ENCODE results near the gene GTF2IRD1.
A peak's percentile ranks its signal among the peaks of the same experiment; 100 is the strongest.
"Not testable (repeated sequence)": the region's sequence is repeated elsewhere in the genome, so short reads cannot be mapped to it uniquely, and the experiment has no call there.

Gene GTF2IRD1

DNA sequence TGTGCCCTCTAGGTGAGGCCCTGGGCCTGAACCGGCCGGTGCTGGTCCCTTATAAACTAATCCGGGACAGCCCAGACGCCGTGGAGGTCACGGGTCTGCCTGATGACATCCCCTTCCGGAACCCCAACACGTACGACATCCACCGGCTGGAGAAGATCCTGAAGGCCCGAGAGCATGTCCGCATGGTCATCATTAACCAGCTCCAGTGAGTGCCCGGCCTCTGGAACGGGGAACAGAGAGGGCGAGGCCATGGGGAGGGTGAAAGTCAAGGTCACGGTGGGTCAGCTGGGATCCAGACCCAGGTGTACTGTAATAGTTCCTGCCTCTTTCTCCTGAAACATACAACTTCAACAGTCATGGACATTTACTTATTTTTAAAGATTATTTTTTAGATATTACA, 137.1 kb downstream of the GTF2IRD1 start:
- DNase-seq (ENCODE audit: low spot score): no peak

DNA sequence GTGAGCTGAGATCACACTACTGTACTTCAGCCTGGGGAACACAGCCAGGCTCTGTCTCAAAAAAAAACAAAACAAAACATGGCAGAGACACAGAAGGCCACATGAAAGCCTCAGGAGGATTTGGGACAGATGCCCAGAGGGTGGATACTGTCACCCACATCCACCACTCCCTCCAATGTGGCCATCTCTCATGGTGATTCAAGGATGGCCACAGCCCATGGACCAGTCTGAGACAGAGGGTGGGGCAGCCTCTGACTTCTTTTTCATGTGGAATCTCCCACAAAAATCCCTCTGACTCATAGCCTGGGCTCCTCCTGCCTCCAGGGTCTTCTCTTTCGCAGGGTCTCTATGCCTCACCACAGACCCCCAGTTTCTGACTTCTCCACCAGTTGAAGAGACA, 144.9 kb downstream of the GTF2IRD1 start:
- DNase-seq (ENCODE audit: low spot score): no peak

DNA sequence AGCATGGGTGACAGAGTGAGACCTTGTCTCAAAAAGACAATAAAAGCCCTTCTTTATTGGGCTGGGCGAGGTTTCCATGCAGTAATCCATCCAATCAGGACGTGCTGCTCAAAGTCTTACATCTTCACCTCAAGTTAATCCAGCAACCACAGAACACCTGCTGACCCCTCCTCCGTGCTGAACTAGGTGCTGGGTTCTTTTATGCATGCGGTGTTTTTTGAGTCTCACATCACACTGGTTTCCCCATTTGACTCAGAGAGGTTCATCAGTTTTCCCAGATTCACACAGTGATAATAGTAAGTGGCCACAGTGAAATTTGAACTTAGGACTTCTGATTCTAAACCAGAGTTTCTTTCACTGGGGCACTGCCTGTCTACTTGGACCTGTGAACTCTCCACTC, 145.5 kb downstream of the GTF2IRD1 start:
- DNase-seq (ENCODE audit: low spot score): no peak

DNA sequence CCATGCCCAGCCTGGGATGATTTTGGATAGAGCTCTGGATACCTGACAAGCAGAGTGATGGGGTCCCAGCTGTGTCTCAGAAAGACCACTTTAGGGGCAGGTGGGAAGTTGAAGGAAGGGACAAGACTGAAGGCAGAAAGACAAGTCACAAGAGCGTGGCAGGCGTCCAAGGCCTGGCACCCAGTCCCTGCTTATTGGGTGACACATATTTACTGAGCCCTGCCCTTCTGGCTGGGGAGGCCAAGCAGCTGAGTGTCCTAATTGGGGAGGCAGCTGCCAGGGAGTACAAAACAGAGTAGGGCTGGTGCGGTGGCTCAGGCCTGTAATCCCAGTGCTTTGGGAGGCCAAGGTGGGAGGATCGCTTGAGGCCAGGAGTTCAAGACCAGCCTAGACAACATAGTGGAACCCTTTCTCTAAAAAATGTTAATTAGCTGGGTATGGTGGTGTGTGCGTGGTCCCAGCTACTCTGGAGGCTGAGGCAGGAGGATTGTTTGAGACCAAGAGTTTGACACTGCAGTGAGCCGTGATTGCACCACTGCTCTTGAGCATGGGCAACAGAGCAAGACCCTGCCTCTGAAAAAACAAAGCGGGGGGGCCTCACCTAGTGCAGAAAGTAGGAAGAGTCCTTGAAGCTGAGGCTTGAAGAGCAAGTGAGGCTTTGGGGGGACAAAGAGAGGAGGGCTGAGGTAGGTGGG, 150.8 kb downstream of the GTF2IRD1 start:
- DNase-seq (ENCODE audit: low spot score): no peak

DNA sequence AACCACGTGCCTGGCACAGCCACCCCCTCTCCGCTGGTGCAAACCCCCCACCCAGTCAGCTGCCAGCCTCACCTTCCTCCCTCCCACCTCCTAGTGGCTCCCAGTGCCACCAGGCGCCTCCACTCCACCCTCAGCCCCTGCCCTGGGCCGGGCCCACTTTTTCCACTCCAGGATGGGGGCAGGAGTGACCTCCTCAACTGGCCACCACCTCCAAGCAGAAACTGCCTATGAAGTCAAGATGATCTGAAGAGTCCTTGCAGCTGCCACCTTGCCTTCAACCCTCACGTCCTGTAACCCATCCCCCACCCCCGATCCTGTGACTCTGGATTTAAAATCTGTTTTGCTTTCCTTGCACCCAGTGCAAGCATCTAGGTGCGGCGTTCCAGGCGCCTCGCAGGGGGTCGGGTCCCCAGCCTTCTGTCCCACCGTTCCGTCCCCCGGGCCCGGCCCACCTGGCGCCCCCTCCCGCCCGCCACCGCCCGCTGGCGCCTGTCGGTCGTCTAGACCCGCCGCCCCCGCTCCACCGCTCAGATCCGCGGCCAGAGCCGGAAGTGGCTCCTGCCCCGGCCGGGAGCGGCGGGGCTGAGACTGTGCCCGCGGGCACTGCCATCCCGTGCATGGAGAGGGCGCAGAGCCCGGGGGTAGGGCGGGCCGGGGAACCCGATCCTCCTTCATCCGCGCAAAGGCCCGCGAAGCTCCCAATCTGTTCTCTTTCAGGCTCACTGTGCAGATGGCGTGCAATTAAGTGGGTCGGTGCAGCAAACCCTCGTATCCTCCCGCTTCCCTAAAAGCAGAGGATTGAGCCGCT, 152.6 kb downstream of the GTF2IRD1 start:
- peak; percentile 20 for DNase-seq (ENCODE audit: low spot score)

DNA sequence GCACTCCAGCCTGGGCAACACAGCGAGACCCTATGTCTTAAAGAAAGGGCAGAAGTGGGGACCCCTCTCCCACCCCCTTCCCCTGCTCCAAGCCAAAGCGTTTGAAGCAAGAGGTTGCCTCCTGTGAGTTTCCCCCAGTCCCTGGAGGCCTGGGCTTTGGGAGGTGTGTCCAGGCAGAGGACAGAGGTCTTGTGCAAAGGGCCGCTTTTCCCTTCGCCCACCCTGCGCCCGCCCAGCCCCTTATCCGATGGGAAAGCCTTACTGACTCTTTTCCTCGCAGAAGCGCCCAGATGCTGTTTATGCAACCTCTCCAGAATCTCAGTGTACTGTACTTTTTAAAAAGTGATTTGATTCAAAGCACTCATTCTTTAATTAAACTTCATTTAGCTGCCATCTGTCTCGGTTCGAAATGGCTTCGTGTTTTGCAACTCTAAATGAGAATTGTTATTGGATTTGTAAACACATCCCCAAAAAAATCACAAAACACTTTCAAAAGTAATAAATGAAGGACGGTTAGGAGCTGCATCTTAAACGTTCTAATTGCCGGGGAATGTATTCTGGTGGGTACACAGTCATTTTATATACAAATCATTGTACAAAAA, 153.3 kb downstream of the GTF2IRD1 start:
- no peak for DNase-seq (ENCODE audit: low spot score)

DNA sequence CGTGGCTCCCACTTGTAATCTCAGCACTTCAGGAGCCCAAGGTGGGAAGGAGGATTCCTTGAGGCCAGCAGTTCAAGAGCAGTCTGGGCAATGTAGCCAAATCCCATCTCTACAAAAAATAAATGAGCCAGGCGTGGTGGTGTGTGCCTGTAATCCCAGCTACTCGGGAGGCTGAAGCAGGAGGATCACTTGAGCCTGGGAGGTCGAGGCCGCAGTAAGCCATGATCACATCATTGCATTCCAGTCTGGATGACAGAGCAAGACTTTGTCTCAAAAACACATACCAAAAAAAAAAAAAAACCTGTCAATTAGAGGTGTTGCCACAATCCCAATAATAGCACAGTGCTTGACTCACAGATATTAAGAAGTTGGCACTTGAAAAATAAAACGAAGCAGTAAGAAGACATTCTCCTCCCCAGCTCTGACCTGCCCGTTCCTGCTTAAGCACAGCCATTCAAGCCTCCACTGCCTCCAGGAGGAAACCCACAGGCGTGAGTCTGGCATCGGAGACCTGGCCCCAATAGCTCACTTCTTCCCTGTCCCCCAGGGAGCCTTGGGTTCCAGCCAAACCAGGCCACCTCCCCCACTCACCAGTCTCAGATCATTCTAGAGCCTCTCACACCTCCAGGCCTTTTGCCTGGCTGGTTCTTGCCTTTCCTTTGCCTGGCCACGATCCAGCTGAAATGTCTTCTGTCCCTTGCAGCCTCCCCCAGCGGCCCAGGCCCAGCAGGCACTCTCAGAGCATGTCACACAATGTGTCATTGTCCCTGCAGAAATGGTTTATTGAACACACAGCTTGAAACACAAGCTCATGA, 158.5 kb downstream of the GTF2IRD1 start:
- DNase-seq (ENCODE audit: low spot score): peak; percentile 63

DNA sequence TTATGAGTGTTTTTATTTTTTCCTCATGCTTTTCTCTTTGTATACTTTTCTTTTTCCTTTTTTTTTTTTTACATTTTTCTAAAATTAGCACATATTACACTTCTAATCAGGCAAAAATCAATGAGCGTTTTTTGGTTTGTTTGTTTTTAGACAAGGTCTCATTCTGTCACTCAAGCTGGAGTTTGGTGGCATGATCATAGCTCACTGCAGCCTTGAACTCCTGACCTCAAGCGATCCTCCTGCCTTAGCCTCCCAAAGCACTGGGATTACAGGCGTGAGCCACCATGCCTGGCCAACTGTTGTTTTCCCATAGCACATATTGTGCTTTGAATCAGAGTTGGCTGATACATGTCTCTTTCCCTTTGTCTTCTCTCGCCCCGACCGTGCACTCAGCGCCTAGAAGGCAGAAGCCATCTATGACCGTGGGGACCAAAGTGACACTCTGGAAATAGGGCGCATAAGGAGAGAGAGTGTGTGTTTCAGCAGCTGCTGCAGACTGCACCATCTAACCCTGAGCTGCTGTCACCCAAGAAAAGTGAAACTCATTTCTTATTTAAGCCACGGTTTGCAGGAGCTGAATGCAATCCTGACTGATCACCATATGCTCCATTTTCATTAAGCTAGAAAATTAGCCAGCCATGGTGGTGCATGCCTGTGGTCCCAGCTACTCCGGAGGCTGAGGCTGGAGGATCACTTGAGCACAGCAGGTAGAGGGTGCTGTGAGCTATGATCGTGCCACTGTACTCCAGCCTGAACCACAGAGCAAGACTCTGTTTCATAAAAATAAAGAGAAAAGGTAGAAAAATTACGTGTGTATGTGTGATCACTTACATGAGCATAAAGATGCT, 162.5 kb downstream of the GTF2IRD1 start:
- DNase-seq (ENCODE audit: low spot score): no peak

DNA sequence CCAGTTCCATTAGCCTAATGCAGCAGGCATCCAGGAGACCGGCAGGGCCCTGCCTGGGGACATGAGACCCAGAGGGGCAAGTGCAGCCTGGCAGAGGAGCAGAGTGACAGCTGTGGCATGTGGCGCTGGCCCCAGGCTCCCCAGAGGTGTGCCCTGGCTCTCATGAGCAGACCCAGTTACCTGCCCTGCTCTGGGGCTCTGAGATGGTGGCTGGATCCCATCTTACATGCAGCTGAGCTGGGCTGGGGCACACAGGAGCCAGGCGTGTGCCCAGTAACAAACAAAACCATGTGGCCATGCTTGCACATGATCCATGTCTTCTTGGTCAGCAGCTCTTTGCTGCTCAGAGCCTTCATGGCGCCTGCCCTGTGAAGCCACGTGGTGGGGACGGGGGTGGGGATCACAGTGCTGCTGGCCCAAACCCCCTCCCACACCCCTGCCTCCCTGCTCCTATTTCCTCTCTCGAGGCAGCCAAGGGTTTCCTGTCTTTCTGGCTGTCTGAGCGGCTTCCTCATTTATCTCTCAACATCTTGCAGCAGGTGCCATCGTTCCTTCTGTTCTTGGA, 163.6 kb downstream of the GTF2IRD1 start:
- DNase-seq (ENCODE audit: low spot score): peak; percentile 18

DNA sequence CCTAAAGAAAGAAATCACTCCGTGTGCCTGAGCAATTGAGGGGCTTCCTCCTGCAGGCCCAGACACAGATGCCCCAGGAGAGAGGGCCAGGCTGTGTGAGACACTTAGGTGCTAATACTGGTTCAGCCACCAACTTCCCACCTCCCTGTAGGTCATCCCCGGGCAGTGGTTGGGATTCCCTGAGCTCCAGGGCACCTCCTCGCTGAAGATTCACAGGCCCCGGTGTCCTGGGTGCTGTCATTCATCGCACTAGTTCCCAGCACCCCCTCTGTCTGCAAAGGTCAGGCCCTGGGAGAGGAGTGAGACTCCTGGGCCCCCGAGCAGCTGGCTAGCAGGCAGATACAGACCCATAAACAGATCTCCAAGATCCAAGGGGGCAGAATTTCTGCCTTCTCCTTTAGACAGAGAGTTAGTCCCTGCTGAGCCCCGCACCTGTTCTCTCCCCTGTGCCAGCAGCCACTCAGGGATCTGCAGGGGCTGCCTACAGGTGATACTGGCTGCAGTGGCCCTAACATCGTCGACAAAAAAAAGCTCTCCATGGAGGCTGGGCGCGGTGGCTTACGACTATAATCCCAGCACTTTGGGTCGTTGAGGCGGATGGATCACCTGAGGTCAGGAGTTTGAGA, 165.6 kb downstream of the GTF2IRD1 start:
- no peak for DNase-seq (ENCODE audit: low spot score)

DNA sequence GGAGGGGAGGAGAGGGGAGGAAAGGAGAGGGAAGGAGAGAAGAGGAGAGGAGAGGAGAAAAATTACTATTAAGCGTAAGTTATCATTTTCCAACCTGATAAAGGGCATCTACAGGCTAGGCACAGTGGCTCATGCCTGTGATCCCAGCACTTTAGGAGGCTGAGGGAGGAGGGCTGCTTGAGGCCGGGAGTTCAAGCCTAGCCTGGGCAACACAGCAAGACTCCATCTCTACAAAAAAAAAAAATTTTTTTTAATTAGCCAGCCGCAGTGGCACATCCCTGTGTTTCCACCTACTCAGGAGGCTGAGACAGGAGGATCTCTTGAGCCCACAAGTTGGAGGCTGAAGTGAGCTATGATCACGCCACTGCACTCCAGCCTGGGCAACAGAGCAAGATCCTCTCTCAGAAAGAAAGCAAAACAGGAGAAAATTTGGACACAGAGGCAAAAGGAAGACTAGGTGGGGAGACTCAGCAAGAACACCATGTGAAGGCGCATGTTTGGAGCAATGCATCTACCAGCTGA, 168.6 kb downstream of the GTF2IRD1 start:
- no peak for DNase-seq (ENCODE audit: low spot score)

DNA sequence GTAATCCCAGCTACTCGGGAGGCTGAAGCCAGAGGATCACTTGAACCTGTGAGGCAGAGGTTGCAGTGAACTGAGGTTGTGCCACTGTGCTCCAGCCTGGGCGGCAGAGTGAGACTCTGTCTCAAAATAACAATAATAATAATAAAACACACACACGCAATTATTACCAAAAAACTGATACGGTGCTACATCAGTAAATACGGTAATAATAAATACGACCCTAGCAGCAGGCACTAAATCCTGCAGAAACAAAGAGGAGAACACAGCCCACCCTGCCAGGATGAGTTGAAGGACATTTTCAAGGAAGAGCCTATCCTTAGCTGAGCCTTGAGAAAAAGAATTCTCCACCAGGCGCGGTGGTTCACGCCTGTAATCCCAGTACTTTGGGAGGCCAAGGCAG, 169.4 kb downstream of the GTF2IRD1 start:
- no peak for DNase-seq (ENCODE audit: low spot score)

DNA sequence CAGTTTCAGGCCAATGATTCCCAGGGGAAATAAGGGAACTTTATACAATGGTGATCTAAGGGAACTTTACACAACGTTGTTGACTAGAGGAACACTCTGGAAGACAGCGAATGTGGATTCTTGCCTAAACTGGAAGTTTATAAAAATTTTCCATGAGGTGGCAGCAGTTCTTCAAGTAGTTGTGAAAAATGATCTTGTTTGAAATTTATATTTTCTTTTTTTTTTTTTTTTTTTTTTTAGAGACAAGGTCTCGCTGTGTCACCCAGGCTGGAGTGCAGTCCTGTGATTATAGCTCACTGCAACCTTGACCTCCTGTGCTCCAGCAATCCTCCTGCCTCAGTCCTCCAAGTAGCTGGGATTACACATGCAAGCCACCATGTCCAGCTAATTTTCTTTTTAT, 171.7 kb downstream of the GTF2IRD1 start:
- DNase-seq (ENCODE audit: low spot score): peak; percentile 38

DNA sequence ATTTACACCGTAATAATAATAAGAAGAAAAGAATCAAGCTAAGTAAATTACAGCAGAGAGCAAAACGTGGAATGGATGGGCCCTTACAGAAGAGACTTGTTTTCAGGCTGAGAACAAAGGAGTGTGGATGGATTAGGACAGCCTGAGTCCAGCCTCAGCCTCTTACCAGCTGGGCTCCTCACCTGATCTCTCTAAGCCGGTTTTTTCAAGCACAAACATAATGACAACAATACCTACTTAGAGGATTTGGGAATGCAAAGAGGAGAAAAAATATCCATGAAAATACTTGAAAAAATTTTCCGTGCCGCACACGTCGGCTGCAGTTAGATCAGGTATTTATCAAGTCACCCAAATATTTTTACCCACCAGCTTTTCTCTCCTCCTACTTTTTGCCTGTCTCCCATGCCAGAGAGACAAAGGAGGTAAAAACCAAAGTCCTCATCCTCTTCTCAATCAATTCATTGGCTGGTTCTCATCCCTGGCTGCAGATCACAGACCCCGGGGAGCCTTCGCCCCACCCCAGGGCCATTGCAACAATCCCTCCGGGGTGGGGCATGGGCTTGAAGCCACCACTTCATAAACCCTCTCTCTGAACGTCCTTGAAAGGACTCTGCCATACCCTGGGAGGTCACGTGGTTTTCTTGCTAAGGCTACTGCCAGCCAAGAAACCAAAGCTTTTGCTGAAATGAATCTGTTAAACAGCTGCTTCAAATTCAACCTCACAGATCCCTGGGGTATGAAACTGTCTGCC, 174.1 kb downstream of the GTF2IRD1 start:
- DNase-seq (ENCODE audit: low spot score): peak; percentile 33

DNA sequence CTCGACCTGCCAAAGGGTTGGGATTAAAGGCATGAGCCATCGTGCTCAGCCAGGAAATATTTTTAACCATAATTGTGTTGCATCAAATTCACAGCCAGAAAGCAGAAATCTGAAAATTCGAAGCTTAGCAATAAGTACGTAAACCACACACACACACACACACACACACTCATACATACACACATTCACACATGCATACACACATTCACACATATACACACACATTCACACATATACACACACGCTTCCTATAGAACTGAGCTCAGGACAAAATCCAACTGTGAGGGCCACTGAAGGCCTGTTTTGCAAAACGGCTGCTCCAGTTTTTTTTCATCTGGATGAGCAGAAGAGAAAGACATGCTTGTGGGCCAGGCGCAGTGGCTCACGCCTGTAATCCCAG, 178.8 kb downstream of the GTF2IRD1 start:
- DNase-seq (ENCODE audit: low spot score): no peak

DNA sequence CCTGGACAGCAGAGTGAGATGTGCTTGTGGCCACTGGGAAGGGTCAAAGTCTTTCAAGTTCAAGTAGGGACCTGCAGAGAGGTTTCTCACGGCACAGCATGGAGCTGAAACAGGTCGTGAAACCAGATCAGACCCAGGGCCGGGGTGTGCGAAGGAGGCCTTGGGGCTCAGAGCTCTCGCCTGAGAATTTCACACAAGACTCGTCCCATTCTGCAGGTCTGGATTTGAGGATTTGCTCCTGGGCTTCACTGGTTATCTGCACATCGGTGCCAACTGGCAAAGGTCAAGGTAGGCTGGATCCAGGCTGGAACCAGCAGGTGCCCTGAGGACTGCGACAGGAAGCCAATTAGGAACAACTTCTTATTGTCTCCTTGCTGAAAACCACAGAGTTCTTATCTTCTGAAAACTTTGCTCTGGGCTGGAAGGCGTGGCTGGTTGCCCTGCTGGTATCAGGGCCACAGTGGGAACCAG, 179.8 kb downstream of the GTF2IRD1 start:
- no peak for DNase-seq (ENCODE audit: low spot score)

DNA sequence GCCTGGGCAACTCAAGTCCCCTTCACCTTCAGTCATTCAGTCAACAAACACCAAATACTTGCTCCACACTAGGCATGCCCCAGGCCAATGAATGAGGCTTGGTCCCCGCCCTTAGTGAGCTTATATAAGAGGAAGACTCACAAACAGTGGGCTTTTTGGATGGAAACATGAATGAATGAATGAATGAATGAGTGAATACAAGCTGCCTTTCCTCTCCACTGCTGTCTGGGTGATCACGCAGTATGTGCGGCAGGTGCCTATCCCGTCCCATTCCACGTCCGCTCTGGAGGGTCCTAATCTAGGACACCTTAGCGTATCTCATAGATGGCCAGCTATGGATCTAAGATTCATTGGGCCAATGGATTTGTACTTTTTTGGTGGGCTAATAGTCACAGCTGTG, 184.0 kb downstream of the GTF2IRD1 start:
- no peak for DNase-seq (ENCODE audit: low spot score)

DNA sequence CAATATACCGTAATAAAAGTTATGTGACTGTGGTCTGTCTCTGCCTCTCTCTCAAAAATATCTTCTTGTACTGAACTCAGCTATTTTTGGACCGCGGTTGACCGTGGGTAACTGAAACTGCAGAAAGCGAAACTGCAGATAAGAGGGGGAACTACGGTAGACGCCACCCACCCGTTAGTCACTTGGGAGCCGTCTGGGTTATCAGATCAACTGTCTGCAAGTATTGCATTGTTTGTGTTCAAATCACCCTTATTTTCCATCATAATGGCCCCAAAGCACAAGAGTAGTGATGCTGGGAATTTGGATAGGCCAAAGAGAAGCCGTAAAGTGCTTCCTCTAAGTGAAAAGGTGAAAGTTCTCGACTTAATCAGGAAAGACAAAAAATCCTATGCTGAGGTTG, 196.3 kb downstream of the GTF2IRD1 start:
- not testable (repeated sequence) for DNase-seq (ENCODE audit: low spot score)

DNA sequence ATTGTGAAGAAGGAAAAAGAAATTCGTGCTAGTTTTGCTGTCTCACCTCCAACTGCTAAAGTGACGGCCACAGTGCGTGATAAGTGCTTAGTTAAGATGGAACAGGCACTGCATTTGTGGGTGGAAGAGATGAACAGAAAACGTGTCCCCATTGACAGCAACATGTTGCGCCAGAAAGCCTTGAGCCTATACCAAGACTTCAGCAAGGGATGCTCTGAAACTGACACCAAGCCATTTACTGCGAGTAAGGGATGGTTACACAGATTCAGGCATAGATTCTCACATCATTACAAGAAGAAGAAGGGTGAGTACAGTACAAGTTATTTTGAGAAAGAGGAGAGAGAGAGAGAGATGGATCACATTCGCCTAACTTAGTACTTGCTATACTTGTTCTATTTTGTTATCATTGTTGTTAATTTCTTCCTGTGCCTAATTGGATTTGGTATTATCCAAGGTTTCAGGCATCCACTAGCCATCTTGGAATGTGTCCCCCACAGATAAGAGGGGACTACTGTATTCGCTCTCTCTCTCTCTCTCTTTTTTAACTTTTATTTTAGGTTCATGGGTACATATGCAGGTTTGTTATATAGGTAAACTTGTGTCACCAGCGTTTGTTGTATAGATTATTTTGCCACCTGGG, 196.9 kb downstream of the GTF2IRD1 start:
- not testable (repeated sequence) for DNase-seq (ENCODE audit: low spot score)

All from globus pallidus (tissue), 1 donor.